Erythroblast (primary cell): Measurements from ENCODE around the gene TLK1.

ENCODE experiments used
- GATA1 ChIP-seq: IDR thresholded peaks from 2 replicates; pipeline ENCODE4 v1.6.1; 2011; ENCODE audit warnings: low read depth, mild to moderate bottlenecking, control low read depth, low read length, moderate library complexity
- POLR2A ChIP-seq: IDR thresholded peaks from 2 replicates; pipeline ENCODE4 v1.6.1; 2011; ENCODE audit warnings: mild to moderate bottlenecking, low read length

DNA sequence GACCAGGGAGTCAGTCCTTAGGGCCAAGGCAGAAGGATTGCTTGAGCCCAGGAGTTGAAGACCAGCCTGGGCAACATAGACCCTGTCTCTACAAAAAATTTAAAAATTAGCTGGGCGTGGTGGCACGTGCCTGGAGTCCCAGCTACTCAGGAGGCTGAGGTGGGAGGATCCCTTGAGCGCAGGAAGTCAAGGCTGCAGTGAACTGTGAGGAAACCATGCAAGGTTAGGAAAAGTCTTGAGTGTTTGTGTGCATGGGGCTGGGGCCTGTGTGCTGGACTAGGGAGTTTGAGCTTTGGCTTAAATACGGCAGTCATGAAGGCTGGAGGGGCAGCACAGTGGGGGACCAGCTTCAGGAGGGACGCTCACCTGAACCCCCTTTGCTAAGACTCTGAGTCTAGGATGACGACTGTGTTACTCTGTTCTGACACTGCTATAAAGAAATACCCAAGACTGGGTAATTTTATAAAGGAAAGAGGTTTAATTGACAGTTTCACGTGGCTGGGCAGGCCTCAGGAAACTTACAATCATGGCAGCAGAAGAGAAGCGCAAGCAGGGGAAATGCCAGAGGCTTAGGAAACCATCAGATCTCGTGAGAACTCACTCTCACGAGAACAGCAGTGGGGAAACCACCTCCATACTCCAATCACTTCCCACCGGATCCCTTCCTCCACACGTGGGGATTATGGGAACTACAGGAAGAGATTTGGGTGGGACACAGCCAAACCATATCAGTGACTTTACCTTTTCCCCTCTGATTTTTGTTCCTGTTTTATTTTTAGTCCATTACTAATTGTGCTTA, 192.3 kb downstream of the TLK1 start:
- no peak for TF ChIP-seq POLR2A
- no peak for TF ChIP-seq GATA1
